Colonic mucosa (tissue), 4 donors: ENCODE results near the gene ECPAS. TPM values are rescaled to one million over a fixed set of nuclear protein-coding genes. Genes with fewer than 3 reads are reported as not detected.

Experiments used
- DNase-seq: peaks from one replicate; pipeline ENCODE4 v3.0.0-alpha.2; 2020
- H3K27ac ChIP-seq: fragments of 200-600 bp; one replicate; pipeline ENCODE4 v1.8.0; 2021
- H3K27me3 ChIP-seq: fragments of 200-600 bp; one replicate; pipeline ENCODE4 v1.8.0; 2021
- H3K36me3 ChIP-seq: fragments of 200-600 bp; one replicate; pipeline ENCODE4 v1.8.0; 2021
- H3K4me1 ChIP-seq: fragments of 200-600 bp; one replicate; pipeline ENCODE4 v1.8.0; 2021; ENCODE audit warnings: mild to moderate bottlenecking
- H3K4me3 ChIP-seq: fragments of 200-600 bp; one replicate; pipeline ENCODE4 v1.8.0; 2021
- H3K9ac ChIP-seq, 2 donors: one replicate each; pipeline ENCODE4 v1.7.0; 2013; ENCODE audit warnings: control low read depth in 2 of 2, low read depth in 2 of 2, low read length in 2 of 2
- H3K9me3 ChIP-seq: fragments of 200-600 bp; one replicate; pipeline ENCODE4 v1.8.0; 2021
- CTCF ChIP-seq: fragments of 200-600 bp; IDR thresholded peaks from one replicate; pipeline ENCODE4 v1.8.0; 2022; ENCODE audit warnings: antibody characterized with exemption, mild to moderate bottlenecking
- intact Hi-C: fragments of 100-400 bp; cut with DNase I; formaldehyde crosslinking; loops from one replicate; pipeline ENCODE4 v1.14.1; 2022
- total RNA-seq, 2 donors: library from RNA; stranded (reverse); fragmentation: NEBNext Ultra II Directional in 1 of 2; extraction: Animal tissue kit (Norgen Biotek cat#: 25700) in 1 of 2; gene quantifications; one replicate each; pipeline ENCODE4 v1.2.1, GENCODE V29; 2021
- donor health status: healthy.
- donor health status: DM: no; HTN: no; CAD: no.
- donor health status: DM: no; HTN: no; CAD: no.

Gene ECPAS
- total RNA-seq, 2 donors from 2014 or later: 55.1 to 92.5 TPM

- no peaks in the 10 kb centered on the region for H3K9me3 ChIP-seq
- peaks cover 27% of the 10 kb centered on the region for H3K36me3 ChIP-seq
- no peak for DNase-seq
- no peaks in the 10 kb centered on the region for H3K27me3 ChIP-seq
- intact Hi-C loops: no loop called here
- H3K4me3 ChIP-seq: no peak overlapping the region
- no peak overlapping the region for H3K9ac ChIP-seq
- H3K4me1 ChIP-seq: no peaks in the 10 kb centered on the region
- no peak overlapping the region for H3K27ac ChIP-seq
- no peak for TF ChIP-seq CTCF
These were observed 94.8 kb downstream of the ECPAS start for GRCh38 chr9:111389406-111389805.

- H3K9ac ChIP-seq: no peak overlapping the region
- intact Hi-C loops: no loop called here
- no peaks in the 10 kb centered on the region for H3K4me1 ChIP-seq
- DNase-seq: no peak
- H3K27me3 ChIP-seq: no peaks in the 10 kb centered on the region
- no peak overlapping the region for H3K4me3 ChIP-seq
- H3K27ac ChIP-seq: no peak overlapping the region
- peaks cover 22% of the 10 kb centered on the region for H3K36me3 ChIP-seq
- TF ChIP-seq CTCF: no peak
- no peaks in the 10 kb centered on the region for H3K9me3 ChIP-seq
These were observed 97.8 kb downstream of the ECPAS start for GRCh38 chr9:111386386-111386785.

GRCh38 chr9:111381006-111381405 lies 103.2 kb downstream of the ECPAS start:
- no peak for TF ChIP-seq CTCF
- intact Hi-C loops: no loop called here
- no peak for DNase-seq

GRCh38 chr9:111375817-111376564 lies 108.2 kb downstream of the ECPAS start:
- H3K9me3 ChIP-seq: no peaks in the 10 kb centered on the region
- H3K4me1 ChIP-seq: no peaks in the 10 kb centered on the region
- H3K27me3 ChIP-seq: no peaks in the 10 kb centered on the region
- no peak for DNase-seq
- peaks cover 8% of the 10 kb centered on the region for H3K36me3 ChIP-seq
- H3K27ac ChIP-seq: no peak overlapping the region
- intact Hi-C loops: loop anchor here (10.0 kb wide), 1 partner anchor 49 kb away; no protein-coding TSS in a partner anchor
- no peak for TF ChIP-seq CTCF
- no peak overlapping the region for H3K4me3 ChIP-seq
- H3K9ac ChIP-seq: no peak overlapping the region

More at GRCh38 chr9:111381006-111381405, 103.2 kb downstream of the ECPAS start:
- H3K9ac ChIP-seq: no peak overlapping the region
- H3K27me3 ChIP-seq: no peaks in the 10 kb centered on the region
- no peak overlapping the region for H3K4me3 ChIP-seq
- no peaks in the 10 kb centered on the region for H3K9me3 ChIP-seq
- H3K4me1 ChIP-seq: no peaks in the 10 kb centered on the region
- H3K27ac ChIP-seq: no peak overlapping the region
- peaks cover 15% of the 10 kb centered on the region for H3K36me3 ChIP-seq

- intact Hi-C loops: loop anchor here (10.0 kb wide), 1 partner anchor 50 kb away; no protein-coding TSS in a partner anchor
- no peaks in the 10 kb centered on the region for H3K4me1 ChIP-seq
- no peak overlapping the region for H3K9ac ChIP-seq
- H3K27ac ChIP-seq: no peak overlapping the region
- no peak for TF ChIP-seq CTCF
- no peaks in the 10 kb centered on the region for H3K9me3 ChIP-seq
- DNase-seq: no peak
- H3K4me3 ChIP-seq: no peak overlapping the region
- H3K36me3 ChIP-seq: peaks cover 8% of the 10 kb centered on the region
- no peaks in the 10 kb centered on the region for H3K27me3 ChIP-seq
These were observed 109.1 kb downstream of the ECPAS start for GRCh38 chr9:111375062-111375461.
